GOT3 (cell line): ENCODE results near the gene BCOR.

Experiments used
- DNase-seq: peaks from one replicate; lab custom pipeline; 2025; ENCODE audit warnings: mixed read lengths; lab: John Stamatoyannopoulos, UW

BCOR gene

GRCh38 chrX:40019541-40019940 is 78.2 kb downstream of the BCOR start:
- DNase-seq: no peak

GRCh38 chrX:40018041-40018440 is 79.7 kb downstream of the BCOR start:
- no peak for DNase-seq

GRCh38 chrX:40016749-40017148 is 81.0 kb downstream of the BCOR start:
- no peak for DNase-seq

GRCh38 chrX:40015693-40016092 is 82.1 kb downstream of the BCOR start:
- no peak for DNase-seq

- peak; percentile 15 for DNase-seq
Measured at GRCh38 chrX:40013266-40014195, 84.2 kb downstream of the BCOR start.

- DNase-seq: peak; percentile 23
Measured at GRCh38 chrX:40012868-40013265, 84.9 kb downstream of the BCOR start.

- DNase-seq: no peak
Measured at GRCh38 chrX:40012039-40012867, 85.5 kb downstream of the BCOR start.

GRCh38 chrX:40011322-40012038 is 86.3 kb downstream of the BCOR start:
- no peak for DNase-seq

GRCh38 chrX:40010550-40011321 is 87.0 kb downstream of the BCOR start:
- DNase-seq: no peak

- DNase-seq: no peak
Measured at GRCh38 chrX:40009890-40010289, 87.9 kb downstream of the BCOR start.

GRCh38 chrX:40009462-40009851 is 88.3 kb downstream of the BCOR start:
- no peak for DNase-seq

- DNase-seq: peak; percentile 10
Measured at GRCh38 chrX:40008791-40009461, 88.8 kb downstream of the BCOR start.

- no peak for DNase-seq
Measured at GRCh38 chrX:40007756-40008705, 89.7 kb downstream of the BCOR start.

- no peak for DNase-seq
Measured at GRCh38 chrX:40007131-40007755, 90.5 kb downstream of the BCOR start.

- DNase-seq: no peak
Measured at GRCh38 chrX:40006106-40007017, 91.4 kb downstream of the BCOR start.

GRCh38 chrX:40005292-40006011 is 92.3 kb downstream of the BCOR start:
- DNase-seq: no peak

GRCh38 chrX:40004921-40005291 is 92.9 kb downstream of the BCOR start:
- no peak for DNase-seq

- DNase-seq: no peak
Measured at GRCh38 chrX:40004246-40004535, 93.6 kb downstream of the BCOR start.
